TTC549 (cell line): ENCODE data around the gene FXYD6.
"Not testable (repeated sequence)": the region's sequence is repeated elsewhere in the genome, so short reads cannot be mapped to it uniquely, and the experiment has no call there.

Experiments used
- FAIRE-seq: peaks from 2 replicates; lab custom pipeline; 2012; peaks lifted over from hg19 to GRCh38; lab: Jason Lieb, UNC

Gene FXYD6

DNA sequence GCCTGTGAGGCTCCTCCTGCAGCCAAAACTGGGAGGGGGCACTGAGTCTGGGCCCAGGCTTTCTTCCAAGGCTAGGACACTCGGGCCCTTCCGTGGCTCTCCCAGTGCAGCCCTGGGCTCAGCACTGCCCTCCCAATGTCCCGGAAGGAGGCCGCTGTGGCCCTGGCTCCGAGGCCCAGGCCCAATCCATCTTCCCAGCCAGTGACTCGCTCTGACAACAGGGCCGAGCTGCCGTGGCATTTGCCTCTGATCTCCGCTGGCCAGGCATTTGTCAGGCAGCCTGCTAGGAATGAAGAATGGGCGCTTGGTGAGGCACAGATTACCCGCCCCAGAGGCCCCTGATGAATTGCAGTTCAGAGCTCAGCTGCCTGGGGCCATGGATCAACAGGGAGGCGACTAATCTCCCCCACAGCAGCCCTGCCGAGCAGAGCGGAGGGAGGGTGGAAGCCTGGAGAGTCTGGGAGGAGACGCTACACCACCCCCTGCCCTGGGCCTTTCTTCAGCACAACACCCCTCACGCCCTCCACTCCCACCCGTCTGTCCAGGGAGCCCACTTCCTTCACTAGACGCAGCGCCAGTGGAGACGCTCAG lies 60.2 kb downstream of the FXYD6 start:
- no peak for FAIRE-seq

DNA sequence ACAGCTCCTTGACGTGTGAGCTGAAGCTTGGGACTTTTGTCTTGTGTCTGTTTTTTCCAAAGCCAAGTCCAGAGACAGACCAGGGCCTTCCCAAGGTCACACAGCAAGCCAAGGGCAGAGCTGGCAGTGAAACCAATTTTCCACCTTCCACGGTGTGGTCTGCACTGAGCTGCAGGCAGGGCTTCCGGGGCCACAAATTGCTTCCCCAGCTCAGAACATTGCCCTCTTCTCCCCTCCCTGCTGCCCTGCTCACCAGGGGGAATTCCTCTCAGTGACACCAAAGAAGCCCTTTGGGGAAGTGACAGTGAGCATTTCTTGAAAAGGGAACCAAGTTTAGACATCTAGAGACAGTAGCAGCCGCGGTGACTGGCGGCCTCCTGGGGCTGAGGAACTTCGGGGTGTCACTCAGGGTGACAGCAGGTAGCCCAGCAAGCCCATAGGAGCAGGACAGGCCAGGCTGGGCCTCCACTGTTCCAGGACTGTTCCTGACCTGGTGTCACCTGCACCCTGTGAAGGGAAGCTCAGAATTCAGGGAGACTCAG lies 61.1 kb downstream of the FXYD6 start:
- no peak for FAIRE-seq

DNA sequence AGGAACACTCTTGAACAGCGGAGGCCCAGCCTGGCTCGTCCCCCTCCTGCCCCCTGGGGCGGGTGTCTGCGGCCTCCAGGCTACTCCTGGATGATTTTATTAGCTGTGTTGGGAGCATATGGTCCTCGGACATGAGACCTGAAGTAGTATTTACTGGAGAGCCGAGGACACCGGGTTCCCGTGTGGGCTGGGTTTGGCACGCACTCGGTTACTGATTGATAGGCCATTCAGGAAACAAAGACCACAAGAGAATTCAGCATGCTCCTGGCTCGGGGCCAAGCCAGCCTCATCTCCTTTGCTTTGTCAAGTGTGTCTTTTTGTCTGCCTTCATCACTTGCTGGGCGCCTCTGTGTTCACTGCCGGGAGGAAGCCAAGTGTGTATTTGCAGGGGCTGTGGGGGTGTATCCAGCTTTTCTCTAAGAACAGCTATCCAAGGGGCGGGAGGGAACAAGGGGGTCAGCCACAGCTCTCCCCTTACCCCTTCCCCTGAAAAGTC lies 61.6 kb downstream of the FXYD6 start:
- no peak for FAIRE-seq

DNA sequence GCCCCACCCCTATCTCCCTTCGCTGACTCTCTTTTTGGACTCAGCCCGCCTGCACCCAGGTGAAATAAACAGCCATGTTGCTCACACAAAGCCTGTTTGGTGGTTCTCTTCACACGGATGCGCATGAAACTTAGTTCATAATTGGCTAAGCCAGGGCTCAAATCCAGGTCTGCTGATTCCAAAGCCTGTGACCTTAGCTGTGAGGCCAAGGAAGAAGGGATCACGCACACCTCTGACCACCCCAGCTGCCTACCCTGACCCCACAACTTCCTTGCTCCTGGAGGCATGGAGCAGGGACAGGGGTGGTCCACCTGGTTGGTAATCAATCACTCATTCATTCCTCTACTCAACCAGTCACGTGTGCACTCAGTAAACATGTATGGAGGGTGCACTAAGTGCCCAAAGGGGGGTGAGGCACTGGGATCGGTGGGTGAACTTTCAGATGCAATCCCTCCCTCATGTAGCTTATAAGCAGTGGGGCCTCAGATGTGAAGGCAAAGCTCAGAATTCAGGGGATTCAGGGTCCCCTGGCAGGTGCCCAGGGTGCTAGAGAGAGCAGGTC lies 62.2 kb downstream of the FXYD6 start:
- no peak for FAIRE-seq

DNA sequence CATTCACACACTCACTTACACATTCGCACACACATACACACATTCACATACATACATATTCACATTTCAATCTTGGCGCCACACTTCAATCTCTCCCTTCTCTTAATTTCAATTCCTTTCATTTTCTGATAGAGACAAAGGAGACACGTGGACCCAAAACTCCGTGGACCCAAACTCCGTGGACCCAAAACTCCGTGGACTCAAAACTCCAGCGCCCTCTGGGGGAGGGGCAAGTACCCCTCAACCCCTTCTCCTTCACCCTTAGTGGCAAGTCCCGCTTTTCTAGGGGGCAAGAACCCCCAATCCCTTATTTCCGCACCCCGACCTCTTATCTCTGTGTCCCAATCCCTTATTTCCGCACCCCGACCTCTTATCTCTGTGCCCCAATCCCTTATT lies 66.4 kb downstream of the FXYD6 start:
- not testable (repeated sequence) for FAIRE-seq

DNA sequence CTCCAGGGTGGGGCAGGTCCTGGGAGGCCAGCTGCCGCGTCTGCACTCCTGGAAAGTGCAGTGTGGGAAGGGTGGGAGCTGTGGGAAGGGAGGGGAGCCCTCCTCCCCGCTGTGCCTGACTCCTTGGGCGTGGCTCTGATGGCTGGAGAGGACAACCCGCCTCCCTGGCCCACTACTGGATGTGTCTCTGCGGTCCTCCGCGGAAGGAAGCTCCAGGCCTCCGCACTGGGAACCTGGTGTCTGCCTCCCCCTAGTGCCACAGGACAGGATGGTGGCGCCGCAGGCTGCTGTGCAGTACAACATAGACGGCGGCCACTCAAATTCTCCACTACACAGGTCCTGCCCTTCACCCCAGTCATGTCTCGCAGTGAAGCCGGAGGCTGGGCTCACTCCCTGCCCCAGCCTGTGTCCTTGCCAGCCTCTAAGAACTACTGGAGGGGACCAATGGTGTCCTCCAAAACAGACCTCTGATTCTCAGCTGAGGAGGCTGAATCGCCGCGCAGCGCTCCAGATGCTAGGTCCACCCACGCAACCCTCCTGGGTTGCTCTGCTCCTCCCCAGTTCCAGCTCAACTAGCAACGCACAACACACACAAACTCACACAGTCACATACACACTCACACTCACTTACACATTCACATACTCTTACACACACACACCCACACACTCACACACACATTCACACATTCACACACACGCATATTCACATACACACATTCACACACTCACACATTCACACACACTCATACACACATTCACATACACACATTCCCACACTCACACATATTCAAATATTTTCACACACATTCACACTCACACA lies 67.0 kb downstream of the FXYD6 start:
- no peak for FAIRE-seq

DNA sequence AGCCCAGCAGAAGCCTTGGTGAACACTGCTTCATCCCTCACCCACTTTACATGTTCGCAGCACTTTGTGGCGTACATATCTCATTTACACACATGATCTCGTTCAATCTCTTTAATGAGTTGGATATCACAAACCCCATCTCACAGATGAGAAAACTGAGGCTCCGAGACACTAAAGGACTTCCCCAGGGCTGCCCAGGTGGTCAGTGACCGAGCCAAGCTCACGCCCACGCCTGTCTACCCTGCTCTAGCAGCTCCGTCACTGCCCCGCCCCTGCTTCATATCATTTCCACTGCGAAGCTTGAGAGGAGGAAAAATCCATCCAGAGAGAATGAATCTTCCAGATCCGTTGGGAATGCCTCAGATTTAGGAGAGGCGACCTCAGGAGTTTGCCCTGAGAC lies 67.7 kb downstream of the FXYD6 start:
- no peak for FAIRE-seq

DNA sequence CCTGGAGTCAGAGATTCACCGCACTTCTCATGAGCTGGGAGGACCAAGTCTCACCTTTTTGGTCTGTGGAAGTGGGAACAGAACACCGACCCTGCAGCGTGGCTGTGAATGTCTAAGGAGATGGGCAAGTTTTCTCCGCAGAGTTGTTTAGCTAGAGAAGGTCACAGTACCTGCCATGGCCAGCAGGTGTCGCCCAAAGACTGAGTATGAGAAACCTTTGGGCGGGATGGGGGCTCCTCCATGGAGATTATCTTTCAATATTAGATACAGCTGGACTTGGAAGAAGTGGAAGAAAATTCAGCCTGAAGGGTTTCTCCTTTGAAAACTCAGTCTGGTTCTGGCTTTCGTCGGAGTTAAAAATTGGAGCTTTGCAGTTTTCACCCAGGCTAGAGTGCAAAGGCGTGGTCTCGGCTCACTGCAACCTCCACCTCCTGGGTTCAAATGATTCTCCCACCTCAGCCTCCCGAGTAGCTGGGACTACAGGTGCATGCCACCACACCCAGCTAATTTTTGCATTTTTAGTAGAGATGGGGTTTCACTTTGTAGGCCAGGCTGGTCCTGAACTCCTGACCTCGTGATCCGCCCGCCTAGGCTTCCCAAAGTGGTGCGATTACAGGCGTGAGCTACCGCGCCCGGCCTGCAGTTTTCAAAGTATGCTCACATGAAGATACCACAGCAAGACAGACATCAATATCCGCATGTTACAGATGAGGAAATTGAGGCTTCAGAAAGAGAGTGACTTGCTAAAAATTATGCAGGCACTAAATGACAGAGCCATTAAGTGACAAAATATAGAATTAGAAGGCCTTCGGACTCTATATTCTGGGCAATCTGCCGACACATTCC lies 68.8 kb downstream of the FXYD6 start:
- no peak for FAIRE-seq

DNA sequence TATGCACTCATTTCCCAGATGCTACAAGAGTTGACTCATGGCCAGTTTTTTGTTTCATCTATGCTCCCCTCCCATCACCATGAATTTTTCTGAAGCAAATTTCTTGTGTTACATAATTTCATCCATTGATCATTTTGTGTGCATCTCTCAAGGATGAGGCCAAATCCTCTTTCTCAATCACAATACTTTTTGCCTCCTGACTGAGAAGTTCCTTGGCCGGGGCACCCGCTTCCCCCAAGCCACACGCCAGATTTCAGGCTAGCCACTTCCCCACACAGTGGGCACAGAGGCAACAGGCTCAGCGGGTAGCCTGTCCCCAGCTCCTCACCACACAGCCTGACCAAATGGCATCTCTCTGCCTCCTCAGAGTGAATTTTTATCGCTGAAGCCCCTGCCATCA lies 69.6 kb downstream of the FXYD6 start:
- FAIRE-seq, result no peak

DNA sequence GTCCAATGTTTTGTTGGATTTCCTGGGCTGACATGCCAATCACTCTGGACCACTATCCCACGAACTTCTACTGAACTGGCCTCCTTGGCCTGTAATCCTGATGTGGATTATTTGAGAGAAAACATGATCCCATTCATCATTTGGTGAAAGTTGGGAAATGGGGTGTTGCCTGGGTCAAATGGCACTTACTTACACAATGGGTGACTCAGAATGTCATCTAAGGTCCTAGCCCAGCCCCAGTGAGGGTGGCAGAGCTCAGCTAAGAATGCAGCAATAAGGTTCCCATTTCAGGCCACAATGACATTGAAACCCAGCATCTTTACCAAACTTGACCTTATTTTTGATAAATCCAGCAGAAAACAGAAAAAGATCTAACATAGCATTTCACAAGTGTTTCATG lies 71.4 kb downstream of the FXYD6 start:
- no peak for FAIRE-seq

DNA sequence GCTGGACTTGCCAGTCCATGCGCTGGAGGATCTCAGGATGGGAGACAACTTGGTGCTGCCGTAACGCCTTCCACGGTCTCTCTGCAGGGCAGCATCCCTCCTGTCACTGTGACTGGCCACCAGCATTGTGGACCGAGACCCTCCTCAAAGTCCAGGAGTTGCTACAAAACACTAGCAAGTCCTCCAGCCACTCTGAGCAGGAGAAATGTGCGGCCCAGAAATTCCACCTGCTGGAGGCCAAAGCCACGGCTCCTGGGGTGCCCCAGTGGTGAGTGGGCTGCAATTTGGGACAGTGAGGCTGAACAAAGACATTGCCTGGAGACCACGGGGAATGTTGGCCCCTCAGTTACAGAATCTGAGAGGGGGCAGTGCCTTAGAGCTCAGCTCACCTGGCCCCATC lies 72.6 kb downstream of the FXYD6 start:
- no peak for FAIRE-seq

DNA sequence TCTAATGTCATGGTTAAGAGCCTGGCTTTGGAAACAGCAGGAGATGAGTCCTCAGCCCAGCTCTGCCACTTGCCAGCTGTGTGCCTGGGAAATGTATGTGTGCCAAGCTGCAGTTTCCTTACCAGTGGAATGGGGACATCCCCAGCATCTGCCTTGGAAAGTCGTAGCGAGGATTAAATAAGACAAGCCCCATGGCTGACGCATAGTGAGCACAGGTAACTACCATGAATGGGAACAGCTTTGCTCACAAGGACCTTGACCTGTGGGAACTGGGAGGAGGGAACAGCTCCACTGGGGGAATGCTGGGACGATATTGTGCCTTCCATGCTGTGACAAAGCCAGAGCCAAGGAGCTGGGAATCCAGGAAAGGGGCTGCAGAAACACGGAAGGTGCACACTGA lies 76.8 kb downstream of the FXYD6 start:
- FAIRE-seq, result no peak

DNA sequence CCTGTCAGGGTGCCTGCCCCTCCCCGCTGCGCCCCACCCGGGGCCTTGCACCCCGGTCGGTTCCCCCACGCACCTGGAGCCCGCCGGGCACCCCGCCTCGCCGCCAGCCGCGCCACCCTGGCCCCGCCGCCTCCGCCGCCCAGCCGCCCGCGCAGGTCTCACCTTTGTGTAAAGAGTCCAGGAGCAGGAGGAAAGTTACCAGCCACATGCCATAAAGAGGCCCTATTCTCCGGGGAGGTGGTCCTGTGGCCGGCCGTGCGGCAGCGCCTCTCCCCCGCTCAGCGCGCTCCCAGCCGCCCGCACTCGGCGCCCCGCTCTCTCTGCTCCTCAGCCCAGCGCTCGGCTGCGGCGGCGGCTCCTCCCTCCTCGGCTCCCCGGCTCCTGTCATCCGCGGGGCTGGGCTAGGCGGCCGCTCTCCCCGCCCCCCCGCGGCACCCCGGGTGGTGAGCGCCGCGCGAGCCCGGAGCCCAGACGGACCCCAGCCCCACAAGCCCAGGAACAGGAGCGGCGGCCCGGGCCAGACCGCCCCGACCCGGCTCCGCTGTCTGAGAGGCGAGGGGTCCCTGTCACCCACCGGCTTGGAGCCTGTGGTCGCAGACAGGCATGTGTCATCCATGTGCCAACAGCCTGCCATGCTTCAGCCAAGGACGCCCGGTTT lies 79.5 kb downstream of the FXYD6 start, which contains the start of gene DSCAML1:
DSCAML1 (minus strand) TSS at position 345 of the 658 bp plus-strand sequence; CDS start at position 208, 137 bp downstream.
- no peak for FAIRE-seq

DNA sequence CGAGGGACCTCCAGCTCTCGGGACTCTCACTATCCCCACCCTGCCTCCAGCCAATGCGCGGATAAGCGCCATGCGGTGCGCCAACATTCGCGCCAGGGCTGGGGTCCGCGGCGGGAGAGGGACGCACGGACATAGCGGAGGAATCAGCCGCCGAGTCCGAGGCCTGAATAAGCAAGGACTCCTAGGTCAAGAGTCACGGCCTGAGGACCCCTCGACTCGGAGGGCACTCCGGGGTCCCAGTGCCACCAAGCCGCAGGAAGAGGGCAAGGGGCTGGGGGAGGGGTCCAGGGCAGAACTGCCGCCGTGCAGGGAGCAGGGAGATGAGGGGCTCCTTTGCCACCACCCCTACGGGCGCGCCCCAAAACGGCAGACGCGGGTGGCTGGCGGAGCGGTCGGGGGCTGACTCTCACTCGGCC lies 80.0 kb downstream of the FXYD6 start:
- no peak for FAIRE-seq

DNA sequence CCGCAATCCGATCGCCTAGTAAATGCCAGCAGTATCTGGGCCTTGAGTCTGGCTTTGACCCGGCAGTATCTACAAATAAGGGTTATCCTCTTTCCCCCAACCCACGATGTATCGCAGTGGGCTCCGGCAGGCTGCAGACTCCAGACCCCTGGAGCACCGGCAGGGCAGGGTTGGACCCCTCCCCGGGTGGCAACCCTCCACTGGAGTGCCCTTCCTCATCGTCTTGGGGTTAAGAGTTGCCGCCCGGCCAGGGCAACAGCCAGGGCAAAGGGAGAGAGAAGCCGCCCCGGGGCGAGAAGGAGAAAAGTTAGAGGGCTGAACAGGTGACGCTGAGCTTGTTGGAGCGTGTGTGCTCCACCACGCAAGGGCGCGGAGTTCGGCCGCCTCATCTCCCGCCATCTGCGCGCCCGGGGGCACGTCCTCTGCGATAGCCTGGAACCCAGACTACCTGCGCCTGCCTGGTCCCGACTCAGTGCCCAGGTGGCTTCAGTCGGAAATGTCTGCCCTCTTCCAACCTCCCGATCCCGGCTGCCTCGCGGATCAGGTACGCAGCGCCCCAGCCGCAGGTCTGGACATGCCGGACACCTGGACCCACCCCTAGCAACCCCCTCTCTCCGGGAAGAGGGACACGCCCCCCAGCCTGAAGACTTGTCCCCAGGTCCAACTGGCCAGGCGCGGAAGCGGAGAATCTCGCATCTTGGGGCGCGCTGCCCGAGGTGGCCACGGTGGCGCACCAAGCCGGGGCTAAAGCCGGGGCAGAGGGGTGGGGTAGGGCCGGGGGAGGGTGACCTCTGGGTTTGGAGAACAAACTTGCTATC lies 80.6 kb downstream of the FXYD6 start:
- FAIRE-seq, result no peak

DNA sequence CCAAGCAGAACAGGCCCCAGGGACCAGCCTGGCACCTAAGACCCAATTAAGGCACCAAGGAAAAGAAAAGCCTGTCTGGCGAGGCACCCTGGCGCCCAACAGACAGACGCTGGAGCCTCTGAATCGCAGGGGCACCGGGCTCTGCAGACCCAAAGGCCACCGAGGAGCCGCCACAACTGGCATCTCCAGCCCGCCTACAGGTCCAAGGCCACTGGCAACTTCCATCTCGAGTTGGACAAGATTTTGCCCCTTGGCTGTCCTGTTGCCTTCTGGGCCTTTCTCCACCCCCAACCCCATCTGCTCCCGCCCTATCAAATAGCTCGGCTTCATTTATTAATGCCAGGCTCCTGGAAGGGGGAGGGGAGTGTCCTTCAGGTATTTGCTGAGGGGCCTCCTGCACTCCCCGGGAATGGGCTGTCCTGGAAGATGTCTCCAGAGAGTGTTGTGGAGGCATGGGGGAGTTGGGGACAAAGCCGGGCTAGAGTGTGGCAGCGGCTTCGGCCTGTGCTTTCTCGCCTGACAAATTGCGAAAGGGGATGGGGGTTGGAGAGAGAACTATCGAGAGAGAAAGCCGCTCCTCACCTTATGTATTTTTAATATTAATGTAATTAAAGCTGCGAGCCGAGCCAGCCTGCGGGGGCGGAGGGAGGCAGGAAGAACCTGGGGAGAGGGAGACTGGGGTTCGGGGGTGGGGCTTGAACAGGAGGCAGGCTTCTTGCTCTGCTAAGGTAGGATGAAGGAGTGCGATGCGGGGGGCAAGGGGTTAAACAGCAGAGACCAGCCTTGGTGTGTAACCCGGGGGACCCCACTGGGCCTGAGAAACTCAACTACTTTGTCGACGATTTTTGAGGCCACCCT lies 81.5 kb downstream of the FXYD6 start:
- FAIRE-seq, result no peak

DNA sequence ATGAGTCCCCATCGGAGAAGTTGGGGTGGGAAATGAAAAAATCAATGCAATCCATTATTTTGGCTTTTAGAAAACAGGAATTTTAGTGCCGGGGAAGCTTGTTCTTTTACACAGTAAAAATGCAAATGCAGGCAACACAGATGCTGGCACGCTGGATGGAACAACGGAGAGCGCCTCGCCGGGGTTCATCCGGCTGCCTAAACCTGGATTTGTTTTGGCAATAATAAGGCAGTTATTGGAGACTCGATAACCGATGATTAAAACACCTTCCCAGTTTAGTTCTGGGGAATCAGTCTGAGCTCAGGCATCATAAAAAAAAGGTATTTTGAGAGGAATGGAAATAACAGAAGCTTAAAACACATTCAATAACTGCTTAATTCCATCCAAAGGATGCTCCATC lies 82.3 kb downstream of the FXYD6 start:
- FAIRE-seq, result no peak

DNA sequence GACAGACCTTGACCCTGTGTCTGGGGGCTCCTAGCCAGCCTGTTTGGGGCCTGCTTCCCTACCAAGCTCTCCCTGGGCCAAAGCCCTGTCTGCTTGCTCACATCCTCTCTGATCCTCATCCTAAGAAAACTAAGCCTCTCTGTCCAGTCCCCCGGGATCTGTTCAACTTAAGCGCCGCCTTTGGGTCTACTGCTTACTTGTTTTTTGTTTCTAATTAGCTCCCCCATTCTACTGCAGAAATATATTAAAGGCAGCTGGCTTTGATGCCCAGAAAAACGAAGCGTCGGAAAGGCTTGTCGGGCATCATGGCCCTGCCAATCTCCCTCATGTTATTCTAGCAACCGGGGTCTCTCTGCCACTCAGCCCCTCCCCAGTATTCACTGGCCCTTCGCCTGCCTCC lies 82.9 kb downstream of the FXYD6 start:
- FAIRE-seq, result no peak

DNA sequence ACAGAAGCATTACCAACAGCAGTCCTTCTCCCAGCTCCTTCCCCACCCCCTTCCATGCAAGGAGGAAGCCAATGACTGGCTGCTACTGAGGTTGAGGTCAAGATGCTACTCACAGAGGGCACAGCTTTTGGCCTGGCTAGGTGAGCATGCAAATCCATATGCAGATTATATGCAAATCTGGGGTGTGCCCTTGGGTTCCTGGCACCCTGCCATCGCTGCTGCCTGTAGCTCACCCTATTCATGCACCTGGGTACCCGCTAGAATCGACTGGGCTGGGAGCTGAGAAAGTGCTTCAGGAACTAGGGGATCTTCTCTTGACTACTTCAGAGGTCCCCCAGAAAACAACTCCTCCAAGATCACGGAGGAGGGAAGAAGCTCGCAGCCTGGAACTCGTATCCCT lies 83.5 kb downstream of the FXYD6 start:
- FAIRE-seq, result no peak

DNA sequence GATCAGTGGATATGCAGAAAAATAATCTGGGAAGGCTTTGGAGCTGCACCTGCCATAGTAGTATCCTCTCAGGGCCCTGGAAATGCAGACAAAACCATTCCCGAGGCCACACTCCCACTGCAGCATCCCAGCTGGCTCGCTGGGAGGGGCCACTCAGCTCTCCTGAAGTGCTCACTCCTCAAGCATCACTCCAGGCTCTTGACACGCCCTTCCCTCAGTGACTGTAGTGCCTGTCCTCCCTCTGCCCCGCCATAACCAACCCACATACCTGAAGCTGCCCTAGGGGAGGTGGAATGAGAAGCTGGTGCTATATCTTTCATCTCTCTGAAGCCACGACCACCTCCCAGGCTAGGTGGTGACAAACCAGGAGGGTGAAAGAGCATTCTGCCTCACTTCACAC lies 84.2 kb downstream of the FXYD6 start:
- FAIRE-seq, result no peak
